MM.1S (cell line): Measurements from ENCODE around the gene ESF1.

Experiments
- EZH2 ChIP-seq: fragments of 300-600 bp; sonication (generic); optimal IDR thresholded peaks from 2 replicates; pipeline ENCODE3; 2017; ENCODE audit warnings: low read depth, mild to moderate bottlenecking, antibody characterized with exemption, low read length, mixed read lengths
- TF ChIP-seq, protein P1 (sequence below): fragments of 300-600 bp; sonication (generic); IDR thresholded peaks from 2 replicates; pipeline ENCODE4 v1.5.1; 2016; ENCODE audit warnings: antibody characterized with exemption, low read length, mixed read lengths

- TF ChIP-seq, protein P1, sequence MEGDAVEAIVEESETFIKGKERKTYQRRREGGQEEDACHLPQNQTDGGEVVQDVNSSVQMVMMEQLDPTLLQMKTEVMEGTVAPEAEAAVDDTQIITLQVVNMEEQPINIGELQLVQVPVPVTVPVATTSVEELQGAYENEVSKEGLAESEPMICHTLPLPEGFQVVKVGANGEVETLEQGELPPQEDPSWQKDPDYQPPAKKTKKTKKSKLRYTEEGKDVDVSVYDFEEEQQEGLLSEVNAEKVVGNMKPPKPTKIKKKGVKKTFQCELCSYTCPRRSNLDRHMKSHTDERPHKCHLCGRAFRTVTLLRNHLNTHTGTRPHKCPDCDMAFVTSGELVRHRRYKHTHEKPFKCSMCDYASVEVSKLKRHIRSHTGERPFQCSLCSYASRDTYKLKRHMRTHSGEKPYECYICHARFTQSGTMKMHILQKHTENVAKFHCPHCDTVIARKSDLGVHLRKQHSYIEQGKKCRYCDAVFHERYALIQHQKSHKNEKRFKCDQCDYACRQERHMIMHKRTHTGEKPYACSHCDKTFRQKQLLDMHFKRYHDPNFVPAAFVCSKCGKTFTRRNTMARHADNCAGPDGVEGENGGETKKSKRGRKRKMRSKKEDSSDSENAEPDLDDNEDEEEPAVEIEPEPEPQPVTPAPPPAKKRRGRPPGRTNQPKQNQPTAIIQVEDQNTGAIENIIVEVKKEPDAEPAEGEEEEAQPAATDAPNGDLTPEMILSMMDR = no peak
- TF ChIP-seq EZH2 = no peak
Measured at GRCh38 chr20:13694420-13695150, 90.1 kb downstream of the ESF1 start.
